Measurements from ENCODE around the gene RET.

Gene RET

DNA sequence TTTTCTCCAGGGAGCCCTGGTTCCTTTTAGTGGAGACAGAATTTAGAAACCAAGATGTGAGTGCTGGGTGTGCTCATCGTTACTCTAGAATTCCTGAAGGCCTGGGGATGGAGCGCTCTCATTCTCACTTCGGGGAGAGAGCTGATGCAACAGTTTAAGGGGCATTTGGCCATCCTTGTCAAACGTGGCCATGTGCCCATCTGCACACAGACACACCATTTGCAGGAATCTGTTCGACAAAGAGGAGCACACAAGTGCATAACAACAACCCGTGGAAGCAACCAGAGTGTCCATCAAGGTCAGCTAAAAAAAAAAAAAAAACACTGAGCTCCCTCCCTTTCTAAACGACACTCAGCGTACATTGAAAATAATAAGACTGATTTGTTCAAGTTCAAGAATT, 23.0 kb upstream of the RET start:
- no peaks in the 10 kb centered on the region for H3K79me2 ChIP-seq (ENCODE audit: insufficient read depth, low read length)
- no peak overlapping the region for H2AFZ ChIP-seq (ENCODE audit: low read depth, low read length)
- H3K36me3 ChIP-seq (ENCODE audit: insufficient read depth, low read length): no peaks in the 10 kb centered on the region
- no peaks in the 10 kb centered on the region for H4K20me1 ChIP-seq (ENCODE audit: insufficient read depth, low read length)
- no peak overlapping the region for H3K4me2 ChIP-seq (ENCODE audit: insufficient read depth, low read length)
- no peak overlapping the region for H3K9ac ChIP-seq (ENCODE audit: low read depth, low read length)
- H3K4me1 ChIP-seq (ENCODE audit: insufficient read depth, low read length): no peaks in the 10 kb centered on the region
- ATAC-seq (ENCODE audit: insufficient read depth, low read depth): no peak
- no peaks in the 10 kb centered on the region for H3K9me3 ChIP-seq (ENCODE audit: insufficient read depth, low read length, severe bottlenecking)
- TF ChIP-seq EZH2 (IDR thresholded peaks at IDR 0.05; ENCODE audit: borderline replicate concordance, low read depth, low read length, severe bottlenecking) (no peak), CTCF (IDR thresholded peaks at IDR 0.05; ENCODE audit: borderline replicate concordance, extremely low read depth, low read length, poor library complexity, severe bottlenecking) (no peak)
- DNase-seq: no peak
- H3K4me3 ChIP-seq (ENCODE audit: low read depth in 1 of 2, low read length in 2 of 2): no peak overlapping the region
- H3K27me3 ChIP-seq (ENCODE audit: insufficient read depth, low read length, poor library complexity): peaks cover 6% of the 10 kb centered on the region
- no peak overlapping the region for H3K27ac ChIP-seq (ENCODE audit: low read length)

DNA sequence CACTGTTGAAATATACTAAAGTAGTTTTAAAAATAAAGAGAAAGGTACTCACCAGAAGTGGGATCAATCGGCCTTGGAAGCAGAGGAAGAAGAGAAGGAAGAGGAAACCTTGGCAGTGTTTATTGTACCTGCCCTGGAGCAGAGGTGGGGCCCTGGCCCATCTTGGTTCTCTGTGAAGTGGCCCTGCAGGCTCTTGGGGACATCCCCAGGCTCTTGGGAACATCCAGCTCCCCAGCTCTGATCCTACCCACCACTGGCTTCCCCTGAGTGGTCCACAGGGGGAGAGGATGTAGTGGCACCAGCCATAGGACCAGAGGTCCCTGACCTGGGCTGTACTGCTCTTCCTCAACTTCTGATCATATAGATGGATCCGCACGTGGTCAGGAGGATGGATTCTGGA, 22.3 kb upstream of the RET start:
- no peak for TF ChIP-seq EZH2 (IDR thresholded peaks at IDR 0.05; ENCODE audit: borderline replicate concordance, low read depth, low read length, severe bottlenecking)
- TF ChIP-seq CTCF (IDR thresholded peaks at IDR 0.05; ENCODE audit: borderline replicate concordance, extremely low read depth, low read length, poor library complexity, severe bottlenecking): no peak
- Histone ChIP-seq H3K4me1 (ENCODE audit: insufficient read depth, low read length) (no peaks in the 10 kb centered on the region), H3K9me3 (ENCODE audit: insufficient read depth, low read length, severe bottlenecking) (no peaks in the 10 kb centered on the region), H3K4me2 (ENCODE audit: insufficient read depth, low read length) (no peak overlapping the region), H3K4me3 (ENCODE audit: low read depth in 1 of 2, low read length in 2 of 2) (no peak overlapping the region), H3K27ac (ENCODE audit: low read length) (no peak overlapping the region), H3K27me3 (ENCODE audit: insufficient read depth, low read length, poor library complexity) (peaks cover 6% of the 10 kb centered on the region), H3K9ac (ENCODE audit: low read depth, low read length) (no peak overlapping the region), H4K20me1 (ENCODE audit: insufficient read depth, low read length) (no peaks in the 10 kb centered on the region), H2AFZ (ENCODE audit: low read depth, low read length) (no peak overlapping the region), H3K79me2 (ENCODE audit: insufficient read depth, low read length) (no peaks in the 10 kb centered on the region), H3K36me3 (ENCODE audit: insufficient read depth, low read length) (no peaks in the 10 kb centered on the region)
- ATAC-seq (ENCODE audit: insufficient read depth, low read depth): no peak
- no peak for DNase-seq

GRCh38 chr10:43055217-43055616, 21.7 kb upstream of the RET start:
- Histone ChIP-seq H2AFZ (ENCODE audit: low read depth, low read length) (no peak overlapping the region), H3K27ac (ENCODE audit: low read length) (no peak overlapping the region), H3K9me3 (ENCODE audit: insufficient read depth, low read length, severe bottlenecking) (no peaks in the 10 kb centered on the region), H3K4me2 (ENCODE audit: insufficient read depth, low read length) (no peak overlapping the region), H4K20me1 (ENCODE audit: insufficient read depth, low read length) (0 out of 2 replicates have a peak, but pooled peaks cover 2% of the 10 kb centered on the region), H3K4me3 (ENCODE audit: low read depth in 1 of 2, low read length in 2 of 2) (no peak overlapping the region), H3K4me1 (ENCODE audit: insufficient read depth, low read length) (no peaks in the 10 kb centered on the region), H3K27me3 (ENCODE audit: insufficient read depth, low read length, poor library complexity) (peaks cover 6% of the 10 kb centered on the region), H3K36me3 (ENCODE audit: insufficient read depth, low read length) (no peaks in the 10 kb centered on the region), H3K79me2 (ENCODE audit: insufficient read depth, low read length) (no peaks in the 10 kb centered on the region), H3K9ac (ENCODE audit: low read depth, low read length) (no peak overlapping the region)
- ATAC-seq (ENCODE audit: insufficient read depth, low read depth) (no peak), DNase-seq (no peak)
- TF ChIP-seq CTCF (IDR thresholded peaks at IDR 0.05; ENCODE audit: borderline replicate concordance, extremely low read depth, low read length, poor library complexity, severe bottlenecking) (no peak), EZH2 (IDR thresholded peaks at IDR 0.05; ENCODE audit: borderline replicate concordance, low read depth, low read length, severe bottlenecking) (no peak)

All from DND-41 (cell line).